ENCODE data around the gene CACNA1B.

The CACNA1B gene

GRCh38 chr9:138049779-138050471, 172.3 kb downstream of the CACNA1B start:
- H3K4me3 ChIP-seq (ENCODE audit: low read length), result no peak overlapping the region
- H3K9me3 ChIP-seq (ENCODE audit: control insufficient read depth, low read length), result no peaks in the 10 kb centered on the region
- H3K9ac ChIP-seq (ENCODE audit: low read length), result no peak overlapping the region
- no peaks in the 10 kb centered on the region for H3K4me1 ChIP-seq (ENCODE audit: control insufficient read depth, insufficient read depth, low read length)
- H3K27me3 ChIP-seq (ENCODE audit: control insufficient read depth, insufficient read depth, low read length), result no peaks in the 10 kb centered on the region
- no peaks in the 10 kb centered on the region for H3K36me3 ChIP-seq (ENCODE audit: control insufficient read depth, insufficient read depth, low read length)

GRCh38 chr9:138050472-138051330, 173.1 kb downstream of the CACNA1B start:
- no peak overlapping the region for H3K4me3 ChIP-seq (ENCODE audit: low read length)
- no peaks in the 10 kb centered on the region for H3K36me3 ChIP-seq (ENCODE audit: control insufficient read depth, insufficient read depth, low read length)
- no peak overlapping the region for H3K9ac ChIP-seq (ENCODE audit: low read length)
- no peaks in the 10 kb centered on the region for H3K4me1 ChIP-seq (ENCODE audit: control insufficient read depth, insufficient read depth, low read length)
- H3K9me3 ChIP-seq (ENCODE audit: control insufficient read depth, low read length), result no peaks in the 10 kb centered on the region
- no peaks in the 10 kb centered on the region for H3K27me3 ChIP-seq (ENCODE audit: control insufficient read depth, insufficient read depth, low read length)

GRCh38 chr9:138051586-138052321, 174.2 kb downstream of the CACNA1B start:
- Histone ChIP-seq H3K36me3 (ENCODE audit: control insufficient read depth, insufficient read depth, low read length) (no peaks in the 10 kb centered on the region), H3K4me1 (ENCODE audit: control insufficient read depth, insufficient read depth, low read length) (no peaks in the 10 kb centered on the region)

GRCh38 chr9:138052322-138052615, 174.7 kb downstream of the CACNA1B start:
- Histone ChIP-seq H3K27me3 (ENCODE audit: control insufficient read depth, insufficient read depth, low read length) (no peaks in the 10 kb centered on the region), H3K9me3 (ENCODE audit: control insufficient read depth, low read length) (no peaks in the 10 kb centered on the region), H3K9ac (ENCODE audit: low read length) (no peak overlapping the region), H3K4me3 (ENCODE audit: low read length) (no peak overlapping the region), H3K4me1 (ENCODE audit: control insufficient read depth, insufficient read depth, low read length) (no peaks in the 10 kb centered on the region), H3K36me3 (ENCODE audit: control insufficient read depth, insufficient read depth, low read length) (no peaks in the 10 kb centered on the region)

More at GRCh38 chr9:138051586-138052321, 174.2 kb downstream of the CACNA1B start:
- H3K4me3 ChIP-seq (ENCODE audit: low read length), result no peak overlapping the region
- no peaks in the 10 kb centered on the region for H3K27me3 ChIP-seq (ENCODE audit: control insufficient read depth, insufficient read depth, low read length)
- no peak overlapping the region for H3K9ac ChIP-seq (ENCODE audit: low read length)
- no peaks in the 10 kb centered on the region for H3K9me3 ChIP-seq (ENCODE audit: control insufficient read depth, low read length)

- no peaks in the 10 kb centered on the region for H3K27me3 ChIP-seq (ENCODE audit: control insufficient read depth, insufficient read depth, low read length)
- H3K36me3 ChIP-seq (ENCODE audit: control insufficient read depth, insufficient read depth, low read length), result no peaks in the 10 kb centered on the region
- H3K9me3 ChIP-seq (ENCODE audit: control insufficient read depth, low read length), result no peaks in the 10 kb centered on the region
- no peaks in the 10 kb centered on the region for H3K4me1 ChIP-seq (ENCODE audit: control insufficient read depth, insufficient read depth, low read length)
- H3K9ac ChIP-seq (ENCODE audit: low read length), result no peak overlapping the region
- no peak overlapping the region for H3K4me3 ChIP-seq (ENCODE audit: low read length)
Observed at GRCh38 chr9:138052635-138053320, 175.2 kb downstream of the CACNA1B start.

GRCh38 chr9:138053321-138053868, 175.8 kb downstream of the CACNA1B start:
- Histone ChIP-seq H3K36me3 (ENCODE audit: control insufficient read depth, insufficient read depth, low read length) (no peaks in the 10 kb centered on the region), H3K27me3 (ENCODE audit: control insufficient read depth, insufficient read depth, low read length) (no peaks in the 10 kb centered on the region), H3K4me1 (ENCODE audit: control insufficient read depth, insufficient read depth, low read length) (no peaks in the 10 kb centered on the region), H3K9me3 (ENCODE audit: control insufficient read depth, low read length) (no peaks in the 10 kb centered on the region), H3K4me3 (ENCODE audit: low read length) (no peak overlapping the region), H3K9ac (ENCODE audit: low read length) (no peak overlapping the region)

GRCh38 chr9:138053996-138054752, 176.6 kb downstream of the CACNA1B start:
- Histone ChIP-seq H3K27me3 (ENCODE audit: control insufficient read depth, insufficient read depth, low read length) (no peaks in the 10 kb centered on the region), H3K36me3 (ENCODE audit: control insufficient read depth, insufficient read depth, low read length) (no peaks in the 10 kb centered on the region), H3K9ac (ENCODE audit: low read length) (no peak overlapping the region), H3K4me1 (ENCODE audit: control insufficient read depth, insufficient read depth, low read length) (no peaks in the 10 kb centered on the region), H3K9me3 (ENCODE audit: control insufficient read depth, low read length) (no peaks in the 10 kb centered on the region), H3K4me3 (ENCODE audit: low read length) (no peak overlapping the region)

GRCh38 chr9:138057726-138058125, 180.1 kb downstream of the CACNA1B start:
- H3K4me1 ChIP-seq (ENCODE audit: control insufficient read depth, insufficient read depth, low read length), result no peaks in the 10 kb centered on the region
- no peak overlapping the region for H3K9ac ChIP-seq (ENCODE audit: low read length)
- no peaks in the 10 kb centered on the region for H3K36me3 ChIP-seq (ENCODE audit: control insufficient read depth, insufficient read depth, low read length)
- no peaks in the 10 kb centered on the region for H3K9me3 ChIP-seq (ENCODE audit: control insufficient read depth, low read length)
- no peak overlapping the region for H3K4me3 ChIP-seq (ENCODE audit: low read length)
- no peaks in the 10 kb centered on the region for H3K27me3 ChIP-seq (ENCODE audit: control insufficient read depth, insufficient read depth, low read length)

GRCh38 chr9:138058181-138058580, 180.6 kb downstream of the CACNA1B start:
- Histone ChIP-seq H3K27me3 (ENCODE audit: control insufficient read depth, insufficient read depth, low read length) (no peaks in the 10 kb centered on the region), H3K4me1 (ENCODE audit: control insufficient read depth, insufficient read depth, low read length) (no peaks in the 10 kb centered on the region), H3K9ac (ENCODE audit: low read length) (no peak overlapping the region), H3K36me3 (ENCODE audit: control insufficient read depth, insufficient read depth, low read length) (no peaks in the 10 kb centered on the region), H3K9me3 (ENCODE audit: control insufficient read depth, low read length) (no peaks in the 10 kb centered on the region), H3K4me3 (ENCODE audit: low read length) (no peak overlapping the region)

- no peaks in the 10 kb centered on the region for H3K36me3 ChIP-seq (ENCODE audit: control insufficient read depth, insufficient read depth, low read length)
- H3K27me3 ChIP-seq (ENCODE audit: control insufficient read depth, insufficient read depth, low read length), result no peaks in the 10 kb centered on the region
- H3K4me3 ChIP-seq (ENCODE audit: low read length), result no peak overlapping the region
- H3K4me1 ChIP-seq (ENCODE audit: control insufficient read depth, insufficient read depth, low read length), result no peaks in the 10 kb centered on the region
- H3K9ac ChIP-seq (ENCODE audit: low read length), result no peak overlapping the region
- H3K9me3 ChIP-seq (ENCODE audit: control insufficient read depth, low read length), result no peaks in the 10 kb centered on the region
Observed at GRCh38 chr9:138059196-138059595, 181.6 kb downstream of the CACNA1B start.

GRCh38 chr9:138060365-138060764, 182.8 kb downstream of the CACNA1B start:
- H3K27me3 ChIP-seq (ENCODE audit: control insufficient read depth, insufficient read depth, low read length), result no peaks in the 10 kb centered on the region
- no peaks in the 10 kb centered on the region for H3K4me1 ChIP-seq (ENCODE audit: control insufficient read depth, insufficient read depth, low read length)
- no peak overlapping the region for H3K9ac ChIP-seq (ENCODE audit: low read length)
- H3K36me3 ChIP-seq (ENCODE audit: control insufficient read depth, insufficient read depth, low read length), result no peaks in the 10 kb centered on the region
- H3K9me3 ChIP-seq (ENCODE audit: control insufficient read depth, low read length), result no peaks in the 10 kb centered on the region
- no peak overlapping the region for H3K4me3 ChIP-seq (ENCODE audit: low read length)
